ENCODE measurements around the gene RHOH.

Gene RHOH

GRCh38 chr4:40204507-40205258, 7.9 kb downstream of the RHOH start:
- no peak for DNase-seq (ENCODE audit: low read depth)
- no peak for TF ChIP-seq CTCF (IDR thresholded peaks at IDR 0.05; ENCODE audit: low read depth, low read length, missing control alignments)
- peak overlapping the region; percentile 97 for H3K4me3 ChIP-seq (ENCODE audit: low read depth, low read length)

- TF ChIP-seq CTCF (IDR thresholded peaks at IDR 0.05; ENCODE audit: low read depth, low read length, missing control alignments) = no peak
- peak; percentile 89 for DNase-seq (ENCODE audit: low read depth)
- peak overlapping the region; percentile 97 for H3K4me3 ChIP-seq (ENCODE audit: low read depth, low read length)
Measured at GRCh38 chr4:40205259-40206198, 8.7 kb downstream of the RHOH start.

GRCh38 chr4:40206426-40206825, 9.6 kb downstream of the RHOH start:
- no peak for DNase-seq (ENCODE audit: low read depth)
- peak overlapping the region; percentile 97; the same call in 1 of the 2 replicates for H3K4me3 ChIP-seq (ENCODE audit: low read depth, low read length)
- no peak for TF ChIP-seq CTCF (IDR thresholded peaks at IDR 0.05; ENCODE audit: low read depth, low read length, missing control alignments)

GRCh38 chr4:40209401-40209800, 12.6 kb downstream of the RHOH start:
- DNase-seq (ENCODE audit: low read depth) = no peak
- peak overlapping the region; percentile 39 for H3K4me3 ChIP-seq (ENCODE audit: low read depth, low read length)
- no peak for TF ChIP-seq CTCF (IDR thresholded peaks at IDR 0.05; ENCODE audit: low read depth, low read length, missing control alignments)

- TF ChIP-seq CTCF (IDR thresholded peaks at IDR 0.05; ENCODE audit: low read depth, low read length, missing control alignments) = no peak
- H3K4me3 ChIP-seq (ENCODE audit: low read depth, low read length) = peak overlapping the region; percentile 33; the same call in 1 of the 2 replicates
- DNase-seq (ENCODE audit: low read depth) = no peak
Measured at GRCh38 chr4:40210776-40211175, 13.9 kb downstream of the RHOH start.

GRCh38 chr4:40211224-40212185, 14.7 kb downstream of the RHOH start:
- TF ChIP-seq CTCF (IDR thresholded peaks at IDR 0.05; ENCODE audit: low read depth, low read length, missing control alignments) = no peak
- H3K4me3 ChIP-seq (ENCODE audit: low read depth, low read length) = peak overlapping the region; percentile 25; the same call in 1 of the 2 replicates

More at GRCh38 chr4:40211224-40212185, 14.7 kb downstream of the RHOH start:
- no peak for DNase-seq (ENCODE audit: low read depth)
